ENCODE results near the gene TASP1.
"Not testable (repeated sequence)": the region's sequence is repeated elsewhere in the genome, so short reads cannot be mapped to it uniquely, and the experiment has no call there.

TASP1 gene

GRCh38 chr20:13501500-13501899 is 137.2 kb downstream of the TASP1 start:
- no peak overlapping the region for H3K4me3 ChIP-seq (ENCODE audit: low read depth, low read length)
- no peak for DNase-seq (ENCODE audit: low read depth)
- no peak for TF ChIP-seq CTCF (IDR thresholded peaks at IDR 0.05; ENCODE audit: low read depth, low read length, missing control alignments)

GRCh38 chr20:13494019-13494418 is 144.7 kb downstream of the TASP1 start:
- no peak for TF ChIP-seq CTCF (IDR thresholded peaks at IDR 0.05; ENCODE audit: low read depth, low read length, missing control alignments)
- DNase-seq (ENCODE audit: low read depth), result no peak

GRCh38 chr20:13493143-13493542 is 145.6 kb downstream of the TASP1 start:
- DNase-seq (ENCODE audit: low read depth), result no peak
- TF ChIP-seq CTCF (IDR thresholded peaks at IDR 0.05; ENCODE audit: low read depth, low read length, missing control alignments), result no peak
- no peak overlapping the region for H3K4me3 ChIP-seq (ENCODE audit: low read depth, low read length)

More at GRCh38 chr20:13494019-13494418, 144.7 kb downstream of the TASP1 start:
- H3K4me3 ChIP-seq (ENCODE audit: low read depth, low read length), result no peak overlapping the region

GRCh38 chr20:13492001-13492481 is 146.7 kb downstream of the TASP1 start:
- no peak overlapping the region for H3K4me3 ChIP-seq (ENCODE audit: low read depth, low read length)
- no peak for TF ChIP-seq CTCF (IDR thresholded peaks at IDR 0.05; ENCODE audit: low read depth, low read length, missing control alignments)
- DNase-seq (ENCODE audit: low read depth), result no peak

GRCh38 chr20:13487202-13487601 is 151.5 kb downstream of the TASP1 start:
- no peak for TF ChIP-seq CTCF (IDR thresholded peaks at IDR 0.05; ENCODE audit: low read depth, low read length, missing control alignments)
- DNase-seq (ENCODE audit: low read depth), result no peak

GRCh38 chr20:13486694-13487093 is 152.0 kb downstream of the TASP1 start:
- TF ChIP-seq CTCF (IDR thresholded peaks at IDR 0.05; ENCODE audit: low read depth, low read length, missing control alignments), result no peak
- DNase-seq (ENCODE audit: low read depth), result no peak
- no peak overlapping the region for H3K4me3 ChIP-seq (ENCODE audit: low read depth, low read length)

More at GRCh38 chr20:13487202-13487601, 151.5 kb downstream of the TASP1 start:
- H3K4me3 ChIP-seq (ENCODE audit: low read depth, low read length), result no peak overlapping the region

GRCh38 chr20:13485576-13485975 is 153.2 kb downstream of the TASP1 start:
- no peak for DNase-seq (ENCODE audit: low read depth)
- no peak for TF ChIP-seq CTCF (IDR thresholded peaks at IDR 0.05; ENCODE audit: low read depth, low read length, missing control alignments)
- no peak overlapping the region for H3K4me3 ChIP-seq (ENCODE audit: low read depth, low read length)

- H3K4me3 ChIP-seq (ENCODE audit: low read depth, low read length); DNase-seq (ENCODE audit: low read depth): not testable (repeated sequence)
These were observed 153.7 kb downstream of the TASP1 start for GRCh38 chr20:13485019-13485418.

- not testable (repeated sequence) for DNase-seq (ENCODE audit: low read depth); H3K4me3 ChIP-seq (ENCODE audit: low read depth, low read length)
These were observed 155.3 kb downstream of the TASP1 start for GRCh38 chr20:13483472-13483871.

All from GM12864 (cell line).